Ishikawa (cell line): ENCODE measurements around the gene DIP2C.

ENCODE experiments used
- CEBPB ChIP-seq: IDR thresholded peaks from 2 replicates; pipeline ENCODE4 v1.6.1; 2012
- CREB1 ChIP-seq: IDR thresholded peaks from 2 replicates; pipeline ENCODE4 v1.6.1; 2012; ENCODE audit warnings: low read depth
- EGR1 ChIP-seq: IDR thresholded peaks from 2 replicates; pipeline ENCODE4 v1.6.1; 2012
- EP300 ChIP-seq: IDR thresholded peaks from 2 replicates; pipeline ENCODE4 v1.6.1; 2012; ENCODE audit warnings: borderline replicate concordance
- FOXM1 ChIP-seq: IDR thresholded peaks from 2 replicates; pipeline ENCODE4 v1.6.1; 2012; ENCODE audit warnings: low read depth, borderline replicate concordance
- NFIC ChIP-seq: IDR thresholded peaks from 2 replicates; pipeline ENCODE4 v1.6.1; 2012
- RAD21 ChIP-seq: IDR thresholded peaks from 2 replicates; pipeline ENCODE4 v1.6.1; 2012; ENCODE audit warnings: low read depth
- TAF1 ChIP-seq: IDR thresholded peaks from 2 replicates; pipeline ENCODE4 v1.6.1; 2012; ENCODE audit warnings: low read depth, mild to moderate bottlenecking
- TCF12 ChIP-seq: IDR thresholded peaks from 2 replicates; pipeline ENCODE4 v1.6.1; 2012; ENCODE audit warnings: low read depth
- TEAD4 ChIP-seq: IDR thresholded peaks from 2 replicates; pipeline ENCODE4 v1.6.1; 2012
- YY1 ChIP-seq: IDR thresholded peaks from 2 replicates; pipeline ENCODE4 v1.6.1; 2012; ENCODE audit warnings: low read depth
- ZBTB7A ChIP-seq: IDR thresholded peaks from 2 replicates; pipeline ENCODE4 v1.6.1; 2012; ENCODE audit warnings: low read depth
- TF ChIP-seq, protein P1 (sequence below): IDR thresholded peaks from 2 replicates; pipeline ENCODE4 v1.6.1; 2012
- TF ChIP-seq, protein P2 (sequence below): IDR thresholded peaks from 2 replicates; pipeline ENCODE4 v1.6.1; 2012
- TF ChIP-seq, protein P3 (sequence below): IDR thresholded peaks from 2 replicates; pipeline ENCODE4 v1.6.1; 2012; ENCODE audit warnings: low read depth, mild to moderate bottlenecking

The DIP2C gene

DNA sequence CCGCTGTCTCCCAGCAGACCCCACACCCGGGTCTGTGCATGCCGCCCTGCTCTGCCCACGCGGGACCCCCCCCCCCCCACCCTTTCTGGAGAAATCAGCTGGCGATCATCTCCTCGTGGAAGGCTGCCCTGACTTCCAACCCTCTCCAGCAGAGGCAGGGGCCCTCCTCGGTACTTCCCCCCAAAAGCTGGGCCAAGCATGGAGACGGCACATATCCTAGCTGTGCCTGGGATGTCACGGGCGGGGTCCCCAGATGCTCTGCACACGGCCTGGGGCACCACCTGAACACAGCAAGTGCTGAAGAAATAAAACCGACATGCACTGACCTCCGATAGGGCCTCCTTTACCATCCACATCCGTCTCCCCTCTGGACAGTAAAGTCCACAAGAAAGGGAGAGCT is 96.0 kb downstream of the DIP2C start:
- TF ChIP-seq TAF1 (no peak), EGR1 (no peak), CEBPB (no peak), EP300 (no peak)

DNA sequence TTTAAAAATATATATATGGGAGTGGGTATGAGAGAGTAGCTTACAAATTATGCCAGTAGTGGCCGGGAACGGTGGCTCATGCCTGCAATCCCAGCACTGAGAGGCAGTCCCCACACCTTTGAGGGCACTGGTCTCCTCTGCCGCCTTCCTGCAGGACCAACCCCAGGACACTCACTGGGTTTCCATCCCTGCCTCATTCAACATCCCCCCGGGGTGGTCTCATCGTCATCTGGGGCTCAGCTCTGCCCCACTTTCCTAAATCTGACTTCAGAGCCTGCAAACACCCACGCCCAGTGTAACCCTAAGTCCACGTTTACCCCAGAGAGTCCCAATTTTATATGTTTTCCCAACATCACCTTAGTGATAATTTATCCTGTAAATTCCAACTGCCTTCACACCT is 96.5 kb downstream of the DIP2C start:
- TF ChIP-seq ZBTB7A (no peak), EGR1 (no peak), TAF1 (no peak), RAD21 (no peak), TCF12 (no peak), EP300 (no peak), CEBPB (no peak), TEAD4 (no peak), YY1 (no peak), CREB1 (no peak), FOXM1 (no peak), NFIC (no peak)
- TF ChIP-seq, protein P1, sequence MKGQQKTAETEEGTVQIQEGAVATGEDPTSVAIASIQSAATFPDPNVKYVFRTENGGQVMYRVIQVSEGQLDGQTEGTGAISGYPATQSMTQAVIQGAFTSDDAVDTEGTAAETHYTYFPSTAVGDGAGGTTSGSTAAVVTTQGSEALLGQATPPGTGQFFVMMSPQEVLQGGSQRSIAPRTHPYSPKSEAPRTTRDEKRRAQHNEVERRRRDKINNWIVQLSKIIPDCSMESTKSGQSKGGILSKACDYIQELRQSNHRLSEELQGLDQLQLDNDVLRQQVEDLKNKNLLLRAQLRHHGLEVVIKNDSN, result no peak
- TF ChIP-seq, protein P2, sequence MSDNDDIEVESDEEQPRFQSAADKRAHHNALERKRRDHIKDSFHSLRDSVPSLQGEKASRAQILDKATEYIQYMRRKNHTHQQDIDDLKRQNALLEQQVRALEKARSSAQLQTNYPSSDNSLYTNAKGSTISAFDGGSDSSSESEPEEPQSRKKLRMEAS, result no peak
- TF ChIP-seq, protein P3, sequence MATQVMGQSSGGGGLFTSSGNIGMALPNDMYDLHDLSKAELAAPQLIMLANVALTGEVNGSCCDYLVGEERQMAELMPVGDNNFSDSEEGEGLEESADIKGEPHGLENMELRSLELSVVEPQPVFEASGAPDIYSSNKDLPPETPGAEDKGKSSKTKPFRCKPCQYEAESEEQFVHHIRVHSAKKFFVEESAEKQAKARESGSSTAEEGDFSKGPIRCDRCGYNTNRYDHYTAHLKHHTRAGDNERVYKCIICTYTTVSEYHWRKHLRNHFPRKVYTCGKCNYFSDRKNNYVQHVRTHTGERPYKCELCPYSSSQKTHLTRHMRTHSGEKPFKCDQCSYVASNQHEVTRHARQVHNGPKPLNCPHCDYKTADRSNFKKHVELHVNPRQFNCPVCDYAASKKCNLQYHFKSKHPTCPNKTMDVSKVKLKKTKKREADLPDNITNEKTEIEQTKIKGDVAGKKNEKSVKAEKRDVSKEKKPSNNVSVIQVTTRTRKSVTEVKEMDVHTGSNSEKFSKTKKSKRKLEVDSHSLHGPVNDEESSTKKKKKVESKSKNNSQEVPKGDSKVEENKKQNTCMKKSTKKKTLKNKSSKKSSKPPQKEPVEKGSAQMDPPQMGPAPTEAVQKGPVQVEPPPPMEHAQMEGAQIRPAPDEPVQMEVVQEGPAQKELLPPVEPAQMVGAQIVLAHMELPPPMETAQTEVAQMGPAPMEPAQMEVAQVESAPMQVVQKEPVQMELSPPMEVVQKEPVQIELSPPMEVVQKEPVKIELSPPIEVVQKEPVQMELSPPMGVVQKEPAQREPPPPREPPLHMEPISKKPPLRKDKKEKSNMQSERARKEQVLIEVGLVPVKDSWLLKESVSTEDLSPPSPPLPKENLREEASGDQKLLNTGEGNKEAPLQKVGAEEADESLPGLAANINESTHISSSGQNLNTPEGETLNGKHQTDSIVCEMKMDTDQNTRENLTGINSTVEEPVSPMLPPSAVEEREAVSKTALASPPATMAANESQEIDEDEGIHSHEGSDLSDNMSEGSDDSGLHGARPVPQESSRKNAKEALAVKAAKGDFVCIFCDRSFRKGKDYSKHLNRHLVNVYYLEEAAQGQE, result no peak

DNA sequence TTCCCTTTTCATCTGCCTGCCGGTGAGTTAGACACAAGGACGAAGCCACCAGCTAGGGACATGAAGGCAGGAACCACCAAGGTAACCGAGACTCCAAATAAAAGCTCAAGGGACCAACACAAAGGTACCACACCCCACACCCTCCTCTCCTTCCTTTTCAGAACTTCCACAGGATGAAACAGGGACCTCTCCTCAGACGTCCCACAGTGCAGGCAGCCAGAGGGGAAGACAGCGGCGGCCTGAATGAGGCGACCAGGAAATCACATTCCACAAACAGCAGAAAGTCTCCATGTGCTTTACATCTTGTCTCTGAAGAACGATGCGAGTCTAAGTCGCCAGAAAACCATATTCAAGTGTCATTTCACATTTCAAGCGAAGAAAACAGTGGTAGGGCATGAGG is 97.8 kb downstream of the DIP2C start:
- TF ChIP-seq TCF12 (no peak), EP300 (no peak), TEAD4 (no peak)
- TF ChIP-seq, protein P1, result no peak
- TF ChIP-seq, protein P2, result no peak

DNA sequence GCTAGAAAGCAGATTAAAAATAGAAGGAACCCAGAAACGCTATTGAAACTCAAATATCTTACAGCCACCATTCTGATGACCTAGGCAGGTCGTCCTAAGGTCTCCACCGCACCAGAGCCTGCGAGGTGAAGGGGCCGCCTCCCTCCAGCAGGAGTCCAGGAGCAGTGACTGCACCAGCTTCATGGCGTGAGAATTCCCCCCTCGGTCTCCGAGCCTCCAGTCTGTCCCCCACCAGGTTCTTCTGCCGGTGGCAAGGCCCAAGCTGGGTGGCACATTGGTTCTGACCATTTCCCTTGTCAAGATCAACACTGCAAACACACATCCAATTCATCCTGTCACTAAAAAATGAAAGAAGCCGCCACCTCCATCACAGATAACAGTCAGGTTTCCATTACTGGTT is 98.7 kb downstream of the DIP2C start:
- no peak for TF ChIP-seq ZBTB7A

DNA sequence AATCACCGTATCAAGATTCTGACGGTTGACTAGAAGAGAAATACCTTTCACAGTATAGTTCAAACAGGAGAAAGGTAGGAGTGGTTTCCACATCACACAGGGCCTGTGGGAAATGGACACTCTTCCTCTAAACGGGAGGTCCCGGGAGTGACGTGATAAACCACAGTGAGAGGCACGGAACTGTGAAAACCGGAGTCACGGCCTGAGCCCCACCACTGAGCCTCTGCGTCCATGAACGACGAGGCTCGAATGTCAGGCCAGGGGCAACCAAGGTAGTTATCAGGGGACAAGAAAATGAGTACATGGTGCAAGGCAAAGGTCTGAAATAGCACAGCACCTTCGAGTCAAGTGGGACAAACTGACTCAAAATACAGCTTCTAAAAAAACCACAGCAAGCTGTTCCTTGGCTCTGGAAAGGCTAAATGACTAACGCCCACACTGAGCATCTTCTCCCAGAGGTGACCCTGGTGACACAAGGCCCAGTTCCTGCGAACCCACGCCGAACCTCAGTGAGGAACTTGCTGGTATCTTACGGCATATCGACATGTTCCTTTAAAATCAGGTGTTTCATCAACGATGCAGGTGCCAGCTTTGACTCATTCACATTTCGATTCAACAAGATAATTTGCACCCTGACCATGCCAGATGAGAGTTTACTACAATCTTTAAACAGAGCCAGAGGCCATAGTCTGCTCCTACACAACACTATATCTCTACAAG is 99.3 kb downstream of the DIP2C start:
- TF ChIP-seq TAF1 (no peak), EP300 (no peak)
- TF ChIP-seq, protein P3, result no peak
- TF ChIP-seq, protein P1, result no peak

DNA sequence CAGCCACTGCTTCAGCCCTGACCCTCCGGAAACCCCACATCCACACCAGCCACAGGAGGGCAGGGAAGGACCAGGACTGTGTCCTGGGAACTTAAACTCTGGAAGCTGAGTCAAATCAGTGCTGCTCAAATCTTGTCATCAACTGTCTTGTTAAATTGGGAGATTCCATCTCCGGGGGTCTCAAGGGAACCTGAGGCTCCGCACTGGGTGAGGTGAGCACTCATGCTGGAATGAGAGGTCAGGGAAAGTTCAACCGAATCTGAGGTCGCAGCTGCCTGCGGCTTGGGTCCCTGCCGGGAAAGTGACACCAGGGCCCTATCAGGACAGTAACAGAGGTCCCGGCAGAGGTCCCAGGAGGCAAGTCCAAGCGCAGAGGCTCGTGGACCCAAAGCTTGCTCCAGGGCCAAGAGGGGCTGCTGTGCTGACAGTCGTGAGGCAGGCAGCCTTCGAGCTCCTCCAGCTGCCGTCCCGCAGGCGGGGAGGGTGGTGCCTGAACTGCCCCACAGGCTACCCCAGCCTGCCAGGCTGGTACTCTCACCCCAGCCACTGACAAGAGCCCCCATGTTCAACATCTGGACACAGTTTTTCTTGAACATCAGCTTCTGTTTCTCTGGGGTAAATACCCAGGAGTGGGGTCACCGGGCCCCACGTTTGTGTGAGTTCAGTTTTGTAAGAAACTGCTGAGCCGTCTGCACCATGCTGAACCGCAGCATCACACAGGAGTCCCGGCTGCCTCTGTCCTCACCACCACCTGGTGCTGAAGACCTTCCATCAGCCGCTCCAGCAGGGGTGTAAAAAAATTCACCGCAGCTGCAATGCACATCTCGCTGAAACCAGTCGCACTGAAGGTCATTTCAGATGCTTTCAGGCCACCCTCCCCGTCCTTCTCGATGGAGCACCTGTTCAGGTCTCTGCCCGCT is 101.0 kb downstream of the DIP2C start:
- TF ChIP-seq CREB1 (no peak), RAD21 (peak; percentile 40; the same call in 1 of the 2 replicates)
